Measurements from ENCODE around the gene E2F1.

Gene E2F1

GRCh38 chr20:33671573-33672288, 14.5 kb downstream of the E2F1 start:
- no peak for DNase-seq (ENCODE audit: low read depth)

- DNase-seq (ENCODE audit: low read depth), result no peak
These were observed 15.3 kb downstream of the E2F1 start for GRCh38 chr20:33670715-33671499.

- DNase-seq (ENCODE audit: low read depth), result no peak
These were observed 16.1 kb downstream of the E2F1 start for GRCh38 chr20:33669873-33670640.

- no peak for DNase-seq (ENCODE audit: low read depth)
These were observed 17.0 kb downstream of the E2F1 start for GRCh38 chr20:33669224-33669623.

- no peak for DNase-seq (ENCODE audit: low read depth)
These were observed 17.6 kb downstream of the E2F1 start for GRCh38 chr20:33668466-33669155.

- peak; percentile 60 for DNase-seq (ENCODE audit: low read depth)
These were observed 18.3 kb downstream of the E2F1 start for GRCh38 chr20:33667676-33668465.

GRCh38 chr20:33667245-33667675, 18.9 kb downstream of the E2F1 start:
- no peak for DNase-seq (ENCODE audit: low read depth)

- peak; percentile 61 for DNase-seq (ENCODE audit: low read depth)
These were observed 19.6 kb downstream of the E2F1 start, which contains the start of gene ACTL10 for GRCh38 chr20:33666293-33667244. Gene ACTL10 (plus strand): TSS chr20:33666943. CDS start chr20:33667498, 555 bp downstream.

- DNase-seq (ENCODE audit: low read depth), result no peak
These were observed 21.4 kb downstream of the E2F1 start for GRCh38 chr20:33664762-33665144.

- DNase-seq (ENCODE audit: low read depth), result no peak
These were observed 22.0 kb downstream of the E2F1 start for GRCh38 chr20:33664085-33664761.

- peak; percentile 76 for DNase-seq (ENCODE audit: low read depth)
These were observed 22.8 kb downstream of the E2F1 start for GRCh38 chr20:33663161-33664084.

GRCh38 chr20:33662172-33662571, 24.0 kb downstream of the E2F1 start, which contains the start of gene C20orf144:
Gene C20orf144 (plus strand): TSS chr20:33662327. CDS start chr20:33662346, 19 bp downstream.
- DNase-seq (ENCODE audit: low read depth), result no peak

GRCh38 chr20:33660685-33661058, 25.5 kb downstream of the E2F1 start:
- no peak for DNase-seq (ENCODE audit: low read depth)

- DNase-seq (ENCODE audit: low read depth), result no peak
These were observed 26.0 kb downstream of the E2F1 start for GRCh38 chr20:33660035-33660684.

- no peak for DNase-seq (ENCODE audit: low read depth)
These were observed 26.7 kb downstream of the E2F1 start for GRCh38 chr20:33659341-33660034.

GRCh38 chr20:33658929-33659328, 27.3 kb downstream of the E2F1 start:
- DNase-seq (ENCODE audit: low read depth), result no peak

GRCh38 chr20:33658510-33658909, 27.7 kb downstream of the E2F1 start:
- DNase-seq (ENCODE audit: low read depth), result no peak
